GM19438 (cell line): ENCODE data around the gene KRT72.
"Not testable (repeated sequence)": the region's sequence is repeated elsewhere in the genome, so short reads cannot be mapped to it uniquely, and the experiment has no call there.

Experiments used
- ATAC-seq: cut with Tn5 transposase; IDR thresholded peaks from one replicate; pipeline ENCODE4 v1.9.1; 2021; ENCODE audit warnings: low read depth; ENCODE audit not compliant: unreplicated experiment

The KRT72 gene

GRCh38 chr12:52608826-52609630 lies 7.8 kb upstream of the KRT72 start:
- no peak for ATAC-seq

GRCh38 chr12:52608161-52608560 lies 6.9 kb upstream of the KRT72 start:
- ATAC-seq, result no peak

- no peak for ATAC-seq
These were observed 6.1 kb upstream of the KRT72 start for GRCh38 chr12:52607314-52607713.

GRCh38 chr12:52606581-52607218 lies 5.4 kb upstream of the KRT72 start:
- ATAC-seq, result no peak

GRCh38 chr12:52606096-52606495 lies 4.8 kb upstream of the KRT72 start:
- no peak for ATAC-seq

GRCh38 chr12:52605542-52605941 lies 4.3 kb upstream of the KRT72 start:
- ATAC-seq, result no peak

- ATAC-seq, result no peak
These were observed 3.6 kb upstream of the KRT72 start for GRCh38 chr12:52604859-52605258.

- no peak for ATAC-seq
These were observed 2.1 kb upstream of the KRT72 start for GRCh38 chr12:52603314-52603713.

- no peak for ATAC-seq
These were observed 1.3 kb upstream of the KRT72 start for GRCh38 chr12:52602552-52602951.

- no peak for ATAC-seq
These were observed 408 bp upstream of the KRT72 start for GRCh38 chr12:52601671-52602070.

- no peak for ATAC-seq
These were observed 788 bp downstream of the KRT72 start for GRCh38 chr12:52600475-52600874.

GRCh38 chr12:52600071-52600470 lies 1.2 kb downstream of the KRT72 start:
- no peak for ATAC-seq

- ATAC-seq, result no peak
These were observed 2.3 kb downstream of the KRT72 start for GRCh38 chr12:52598966-52599365.

- ATAC-seq, result not testable (repeated sequence)
These were observed 7.0 kb downstream of the KRT72 start for GRCh38 chr12:52594237-52594636.

GRCh38 chr12:52591521-52591920 lies 9.7 kb downstream of the KRT72 start:
- ATAC-seq, result no peak

GRCh38 chr12:52590021-52590420 lies 11.2 kb downstream of the KRT72 start:
- no peak for ATAC-seq

- no peak for ATAC-seq
These were observed 13.7 kb downstream of the KRT72 start for GRCh38 chr12:52587563-52587962.

- ATAC-seq, result no peak
These were observed 15.3 kb downstream of the KRT72 start for GRCh38 chr12:52585946-52586345.

- ATAC-seq, result no peak
These were observed 16.2 kb downstream of the KRT72 start for GRCh38 chr12:52585066-52585465.

GRCh38 chr12:52584156-52584682 lies 17.0 kb downstream of the KRT72 start:
- no peak for ATAC-seq

- no peak for ATAC-seq
These were observed 18.2 kb downstream of the KRT72 start for GRCh38 chr12:52582971-52583456.

GRCh38 chr12:52582486-52582885 lies 18.8 kb downstream of the KRT72 start:
- no peak for ATAC-seq
